ENCODE data around the gene BANF2. TPM values are rescaled to one million over a fixed set of nuclear protein-coding genes. Genes with fewer than 3 reads are reported as not detected.

BANF2 gene
- total and polyA plus RNA-seq, 2 experiments from 2014 or later = not detected

DNA sequence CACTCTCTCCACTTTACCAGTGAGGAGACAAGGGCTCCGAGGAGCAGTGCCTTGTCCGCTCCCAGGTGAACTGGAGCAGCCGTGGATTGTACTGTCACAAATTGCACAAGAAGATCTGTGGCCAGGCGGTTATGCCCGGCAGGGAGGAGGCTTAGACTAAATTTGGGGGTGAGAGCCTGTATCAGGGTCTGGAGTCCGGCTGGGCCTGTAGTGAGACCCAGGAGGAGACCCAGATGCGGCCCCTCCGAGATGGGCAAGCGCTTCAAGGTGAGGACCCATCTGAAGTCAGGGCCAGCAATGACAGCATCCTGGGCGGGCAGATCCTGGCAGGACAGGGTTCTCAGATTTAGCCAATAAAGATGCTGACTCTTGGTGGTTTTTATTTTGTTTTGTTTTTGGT lies 27.6 kb downstream of the BANF2 start:
- Histone ChIP-seq H3K4me1 (ENCODE audit: insufficient read depth) (no peaks in the 10 kb centered on the region), H4K20me1 (replicated peaks; ENCODE audit: insufficient read depth) (no peaks in the 10 kb centered on the region), H3K9me2 (ENCODE audit: insufficient read depth) (0 out of 2 replicates have a peak, but pooled peaks cover 6% of the 10 kb centered on the region), H3K27ac (ENCODE audit: low read depth) (no peak overlapping the region), H3K79me2 (replicated peaks; ENCODE audit: insufficient read depth) (no peaks in the 10 kb centered on the region), H3K36me3 (ENCODE audit: insufficient read depth) (no peaks in the 10 kb centered on the region), H2AFZ (no peak overlapping the region; the same call in 1 of the 2 replicates), H3K27me3 (ENCODE audit: insufficient read depth) (no peaks in the 10 kb centered on the region), H3K4me2 (no peak overlapping the region), H3K4me3 (no peak overlapping the region), H3F3A (replicated peaks; ENCODE audit: low read depth) (no peaks in the 10 kb centered on the region)
- no peak overlapping the region for H3K27ac Mint-ChIP-seq
- ATAC-seq (no peak), DNase-seq (ENCODE audit: low spot score) (no peak)
- peaks cover 4% of the 10 kb centered on the region for H3K27me3 Mint-ChIP-seq (ENCODE audit: insufficient read depth, low read depth, poor library complexity)
- H3K9me3 Mint-ChIP-seq = no peaks in the 10 kb centered on the region
- TF ChIP-seq POLR2AphosphoS5 (IDR thresholded peaks at IDR 0.05; ENCODE audit: low read depth) = no peak
- TF ChIP-seq, protein P1, sequence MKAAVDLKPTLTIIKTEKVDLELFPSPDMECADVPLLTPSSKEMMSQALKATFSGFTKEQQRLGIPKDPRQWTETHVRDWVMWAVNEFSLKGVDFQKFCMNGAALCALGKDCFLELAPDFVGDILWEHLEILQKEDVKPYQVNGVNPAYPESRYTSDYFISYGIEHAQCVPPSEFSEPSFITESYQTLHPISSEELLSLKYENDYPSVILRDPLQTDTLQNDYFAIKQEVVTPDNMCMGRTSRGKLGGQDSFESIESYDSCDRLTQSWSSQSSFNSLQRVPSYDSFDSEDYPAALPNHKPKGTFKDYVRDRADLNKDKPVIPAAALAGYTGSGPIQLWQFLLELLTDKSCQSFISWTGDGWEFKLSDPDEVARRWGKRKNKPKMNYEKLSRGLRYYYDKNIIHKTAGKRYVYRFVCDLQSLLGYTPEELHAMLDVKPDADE (IDR thresholded peaks at IDR 0.05) = no peak
- TF ChIP-seq STAT1 (IDR thresholded peaks at IDR 0.05; ENCODE audit: unreplicated experiment) = no peak
- TF ChIP-seq, protein P2, sequence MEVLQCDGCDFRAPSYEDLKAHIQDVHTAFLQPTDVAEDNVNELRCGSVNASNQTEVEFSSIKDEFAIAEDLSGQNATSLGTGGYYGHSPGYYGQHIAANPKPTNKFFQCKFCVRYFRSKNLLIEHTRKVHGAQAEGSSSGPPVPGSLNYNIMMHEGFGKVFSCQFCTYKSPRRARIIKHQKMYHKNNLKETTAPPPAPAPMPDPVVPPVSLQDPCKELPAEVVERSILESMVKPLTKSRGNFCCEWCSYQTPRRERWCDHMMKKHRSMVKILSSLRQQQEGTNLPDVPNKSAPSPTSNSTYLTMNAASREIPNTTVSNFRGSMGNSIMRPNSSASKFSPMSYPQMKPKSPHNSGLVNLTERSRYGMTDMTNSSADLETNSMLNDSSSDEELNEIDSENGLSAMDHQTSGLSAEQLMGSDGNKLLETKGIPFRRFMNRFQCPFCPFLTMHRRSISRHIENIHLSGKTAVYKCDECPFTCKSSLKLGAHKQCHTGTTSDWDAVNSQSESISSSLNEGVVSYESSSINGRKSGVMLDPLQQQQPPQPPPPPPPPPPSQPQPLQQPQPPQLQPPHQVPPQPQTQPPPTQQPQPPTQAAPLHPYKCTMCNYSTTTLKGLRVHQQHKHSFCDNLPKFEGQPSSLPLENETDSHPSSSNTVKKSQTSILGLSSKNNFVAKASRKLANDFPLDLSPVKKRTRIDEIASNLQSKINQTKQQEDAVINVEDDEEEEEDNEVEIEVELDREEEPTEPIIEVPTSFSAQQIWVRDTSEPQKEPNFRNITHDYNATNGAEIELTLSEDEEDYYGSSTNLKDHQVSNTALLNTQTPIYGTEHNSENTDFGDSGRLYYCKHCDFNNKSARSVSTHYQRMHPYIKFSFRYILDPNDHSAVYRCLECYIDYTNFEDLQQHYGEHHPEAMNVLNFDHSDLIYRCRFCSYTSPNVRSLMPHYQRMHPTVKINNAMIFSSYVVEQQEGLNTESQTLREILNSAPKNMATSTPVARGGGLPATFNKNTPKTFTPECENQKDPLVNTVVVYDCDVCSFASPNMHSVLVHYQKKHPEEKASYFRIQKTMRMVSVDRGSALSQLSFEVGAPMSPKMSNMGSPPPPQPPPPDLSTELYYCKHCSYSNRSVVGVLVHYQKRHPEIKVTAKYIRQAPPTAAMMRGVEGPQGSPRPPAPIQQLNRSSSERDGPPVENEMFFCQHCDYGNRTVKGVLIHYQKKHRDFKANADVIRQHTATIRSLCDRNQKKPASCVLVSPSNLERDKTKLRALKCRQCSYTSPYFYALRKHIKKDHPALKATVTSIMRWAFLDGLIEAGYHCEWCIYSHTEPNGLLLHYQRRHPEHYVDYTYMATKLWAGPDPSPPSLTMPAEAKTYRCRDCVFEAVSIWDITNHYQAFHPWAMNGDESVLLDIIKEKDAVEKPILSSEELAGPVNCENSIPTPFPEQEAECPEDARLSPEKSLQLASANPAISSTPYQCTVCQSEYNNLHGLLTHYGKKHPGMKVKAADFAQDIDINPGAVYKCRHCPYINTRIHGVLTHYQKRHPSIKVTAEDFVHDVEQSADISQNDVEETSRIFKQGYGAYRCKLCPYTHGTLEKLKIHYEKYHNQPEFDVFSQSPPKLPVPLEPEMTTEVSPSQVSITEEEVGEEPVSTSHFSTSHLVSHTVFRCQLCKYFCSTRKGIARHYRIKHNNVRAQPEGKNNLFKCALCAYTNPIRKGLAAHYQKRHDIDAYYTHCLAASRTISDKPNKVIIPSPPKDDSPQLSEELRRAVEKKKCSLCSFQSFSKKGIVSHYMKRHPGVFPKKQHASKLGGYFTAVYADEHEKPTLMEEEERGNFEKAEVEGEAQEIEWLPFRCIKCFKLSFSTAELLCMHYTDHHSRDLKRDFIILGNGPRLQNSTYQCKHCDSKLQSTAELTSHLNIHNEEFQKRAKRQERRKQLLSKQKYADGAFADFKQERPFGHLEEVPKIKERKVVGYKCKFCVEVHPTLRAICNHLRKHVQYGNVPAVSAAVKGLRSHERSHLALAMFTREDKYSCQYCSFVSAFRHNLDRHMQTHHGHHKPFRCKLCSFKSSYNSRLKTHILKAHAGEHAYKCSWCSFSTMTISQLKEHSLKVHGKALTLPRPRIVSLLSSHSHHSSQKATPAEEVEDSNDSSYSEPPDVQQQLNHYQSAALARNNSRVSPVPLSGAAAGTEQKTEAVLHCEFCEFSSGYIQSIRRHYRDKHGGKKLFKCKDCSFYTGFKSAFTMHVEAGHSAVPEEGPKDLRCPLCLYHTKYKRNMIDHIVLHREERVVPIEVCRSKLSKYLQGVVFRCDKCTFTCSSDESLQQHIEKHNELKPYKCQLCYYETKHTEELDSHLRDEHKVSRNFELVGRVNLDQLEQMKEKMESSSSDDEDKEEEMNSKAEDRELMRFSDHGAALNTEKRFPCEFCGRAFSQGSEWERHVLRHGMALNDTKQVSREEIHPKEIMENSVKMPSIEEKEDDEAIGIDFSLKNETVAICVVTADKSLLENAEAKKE (CRISPR knock-in tag; IDR thresholded peaks at IDR 0.05) = no peak
- TF ChIP-seq ZNF331 (CRISPR knock-in tag; IDR thresholded peaks at IDR 0.05; ENCODE audit: low read depth) = no peak
- TF ChIP-seq, protein P3, sequence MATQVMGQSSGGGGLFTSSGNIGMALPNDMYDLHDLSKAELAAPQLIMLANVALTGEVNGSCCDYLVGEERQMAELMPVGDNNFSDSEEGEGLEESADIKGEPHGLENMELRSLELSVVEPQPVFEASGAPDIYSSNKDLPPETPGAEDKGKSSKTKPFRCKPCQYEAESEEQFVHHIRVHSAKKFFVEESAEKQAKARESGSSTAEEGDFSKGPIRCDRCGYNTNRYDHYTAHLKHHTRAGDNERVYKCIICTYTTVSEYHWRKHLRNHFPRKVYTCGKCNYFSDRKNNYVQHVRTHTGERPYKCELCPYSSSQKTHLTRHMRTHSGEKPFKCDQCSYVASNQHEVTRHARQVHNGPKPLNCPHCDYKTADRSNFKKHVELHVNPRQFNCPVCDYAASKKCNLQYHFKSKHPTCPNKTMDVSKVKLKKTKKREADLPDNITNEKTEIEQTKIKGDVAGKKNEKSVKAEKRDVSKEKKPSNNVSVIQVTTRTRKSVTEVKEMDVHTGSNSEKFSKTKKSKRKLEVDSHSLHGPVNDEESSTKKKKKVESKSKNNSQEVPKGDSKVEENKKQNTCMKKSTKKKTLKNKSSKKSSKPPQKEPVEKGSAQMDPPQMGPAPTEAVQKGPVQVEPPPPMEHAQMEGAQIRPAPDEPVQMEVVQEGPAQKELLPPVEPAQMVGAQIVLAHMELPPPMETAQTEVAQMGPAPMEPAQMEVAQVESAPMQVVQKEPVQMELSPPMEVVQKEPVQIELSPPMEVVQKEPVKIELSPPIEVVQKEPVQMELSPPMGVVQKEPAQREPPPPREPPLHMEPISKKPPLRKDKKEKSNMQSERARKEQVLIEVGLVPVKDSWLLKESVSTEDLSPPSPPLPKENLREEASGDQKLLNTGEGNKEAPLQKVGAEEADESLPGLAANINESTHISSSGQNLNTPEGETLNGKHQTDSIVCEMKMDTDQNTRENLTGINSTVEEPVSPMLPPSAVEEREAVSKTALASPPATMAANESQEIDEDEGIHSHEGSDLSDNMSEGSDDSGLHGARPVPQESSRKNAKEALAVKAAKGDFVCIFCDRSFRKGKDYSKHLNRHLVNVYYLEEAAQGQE (IDR thresholded peaks at IDR 0.05; ENCODE audit: unreplicated experiment) = no peak
- TF ChIP-seq, protein P4, sequence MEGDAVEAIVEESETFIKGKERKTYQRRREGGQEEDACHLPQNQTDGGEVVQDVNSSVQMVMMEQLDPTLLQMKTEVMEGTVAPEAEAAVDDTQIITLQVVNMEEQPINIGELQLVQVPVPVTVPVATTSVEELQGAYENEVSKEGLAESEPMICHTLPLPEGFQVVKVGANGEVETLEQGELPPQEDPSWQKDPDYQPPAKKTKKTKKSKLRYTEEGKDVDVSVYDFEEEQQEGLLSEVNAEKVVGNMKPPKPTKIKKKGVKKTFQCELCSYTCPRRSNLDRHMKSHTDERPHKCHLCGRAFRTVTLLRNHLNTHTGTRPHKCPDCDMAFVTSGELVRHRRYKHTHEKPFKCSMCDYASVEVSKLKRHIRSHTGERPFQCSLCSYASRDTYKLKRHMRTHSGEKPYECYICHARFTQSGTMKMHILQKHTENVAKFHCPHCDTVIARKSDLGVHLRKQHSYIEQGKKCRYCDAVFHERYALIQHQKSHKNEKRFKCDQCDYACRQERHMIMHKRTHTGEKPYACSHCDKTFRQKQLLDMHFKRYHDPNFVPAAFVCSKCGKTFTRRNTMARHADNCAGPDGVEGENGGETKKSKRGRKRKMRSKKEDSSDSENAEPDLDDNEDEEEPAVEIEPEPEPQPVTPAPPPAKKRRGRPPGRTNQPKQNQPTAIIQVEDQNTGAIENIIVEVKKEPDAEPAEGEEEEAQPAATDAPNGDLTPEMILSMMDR (conservative IDR thresholded peaks at IDR 0.05; ENCODE audit: low read depth in 2 of 2) = no peak
- TF ChIP-seq CREB1 (CRISPR knock-in tag; IDR thresholded peaks at IDR 0.05; ENCODE audit: low read depth) = no peak
- no peak for TF ChIP-seq NANOG (IDR thresholded peaks at IDR 0.05; ENCODE audit: borderline replicate concordance)
- TF ChIP-seq EZH2phosphoT487 (IDR thresholded peaks at IDR 0.05; ENCODE audit: unreplicated experiment) = no peak
- no peak for TF ChIP-seq JUNB (IDR thresholded peaks at IDR 0.05; ENCODE audit: unreplicated experiment)
- no peak for TF ChIP-seq EZH2 (IDR thresholded peaks at IDR 0.05; ENCODE audit: low read depth, unreplicated experiment)
- TF ChIP-seq ZNF114 (CRISPR knock-in tag; IDR thresholded peaks at IDR 0.05) = no peak
- H3K4me3 Mint-ChIP-seq = no peak overlapping the region
- no peaks in the 10 kb centered on the region for H3K36me3 Mint-ChIP-seq (ENCODE audit: low read depth)
- H3K4me1 Mint-ChIP-seq = peaks cover 7% of the 10 kb centered on the region; the same call in 1 of the 3 replicates
